Natural killer cell (primary cell): ENCODE measurements around the gene LRRK2. TPM values are rescaled to one million over a fixed set of nuclear protein-coding genes. Genes with fewer than 3 reads are reported as not detected.

Experiments
- ATAC-seq, 3 donors: fragments of 150-1000 bp in 2 of 3; fragments of 200-7000 bp in 1 of 3; cut with Tn5 transposase; 1 replicate in 1 of 3; 2 replicates in 2 of 3; pipeline ENCODE4 v1.10.0; 2021; ENCODE audit warnings: mild to moderate bottlenecking in 2 of 3, moderate library complexity in 2 of 3
- DNase-seq, 2 donors: peaks; one replicate each; pipeline versions ENCODE4 v3.0.0 to v3.0.0-alpha.2; 2013 to 2021; ENCODE audit warnings: mixed read lengths in 1 of 2
- H3K27ac ChIP-seq: one replicate; pipeline ENCODE4 v1.5.1; 2013; ENCODE audit warnings: mild to moderate bottlenecking, low read length
- H3K27me3 ChIP-seq: one replicate; pipeline ENCODE4 v1.6.1; 2013; ENCODE audit warnings: low read length; ENCODE audit not compliant: control insufficient read depth, insufficient read depth
- H3K36me3 ChIP-seq: one replicate; pipeline ENCODE4 v1.6.1; 2013; ENCODE audit warnings: low read length; ENCODE audit not compliant: control insufficient read depth, insufficient read depth
- H3K4me1 ChIP-seq: one replicate; pipeline ENCODE4 v1.6.1; 2013; ENCODE audit warnings: low read length; ENCODE audit not compliant: control insufficient read depth, insufficient read depth
- H3K4me3 ChIP-seq: one replicate; pipeline ENCODE4 v1.5.1; 2013; ENCODE audit warnings: low read length
- H3K9me3 ChIP-seq: one replicate; pipeline ENCODE4 v1.6.1; 2013; ENCODE audit warnings: low read length; ENCODE audit not compliant: control insufficient read depth, insufficient read depth
- H3K27ac Mint-ChIP-seq, 2 donors: one replicate each; pipeline ENCODE4 v1.8.0; 2022; ENCODE audit warnings: mild to moderate bottlenecking in 2 of 2, mixed read lengths in 2 of 2, moderate library complexity in 1 of 2
- H3K27me3 Mint-ChIP-seq, 2 donors: one replicate each; pipeline ENCODE4 v1.8.0; 2022; ENCODE audit warnings: low read depth in 2 of 2, mixed read lengths in 2 of 2
- H3K36me3 Mint-ChIP-seq: one replicate; pipeline ENCODE4 v1.8.0; 2022; ENCODE audit warnings: mixed read lengths
- H3K4me1 Mint-ChIP-seq, 2 donors: one replicate each; pipeline ENCODE4 v1.8.0; 2022; ENCODE audit warnings: mixed read lengths in 2 of 2
- H3K4me3 Mint-ChIP-seq: one replicate; pipeline ENCODE4 v1.8.0; 2022; ENCODE audit warnings: mild to moderate bottlenecking, moderate library complexity, mixed read lengths
- H3K9me3 Mint-ChIP-seq, 2 donors: one replicate each; pipeline ENCODE4 v1.8.0; 2022; ENCODE audit warnings: mixed read lengths in 2 of 2
- WGBS: methylation state at CpG from one replicate; pipeline ENCODE4 v1.1.7; 2013; ENCODE audit warnings: missing lambda C conversion rate; ENCODE audit not compliant: insufficient coverage; 5-methylcytosine and 5-hydroxymethylcytosine counted together
- intact Hi-C: fragments of 100-400 bp; cut with micrococcal nuclease; formaldehyde crosslinking; loops from one replicate; pipeline ENCODE4 v1.14.2; 2022
- total RNA-seq, 4 donors: library from RNA; stranded (reverse); fragments of 120-200 nt in 1 of 4; gene quantifications; one replicate each; pipeline versions ENCODE4 v1.2.3 to v1.2.4, GENCODE V29; 2013 to 2022
- TF ChIP-seq, protein P1 (sequence below): fragments of 200-600 bp; IDR thresholded peaks from one replicate; pipeline ENCODE4 v1.8.0; 2022; ENCODE audit warnings: antibody characterized with exemption

LRRK2 gene
- total RNA-seq, 3 donors from 2014 or later (not counting 1 experiment from before 2014, with no cell fraction given): 1.6 to 6.1 (median 3.3) TPM

- DNase-seq: peak in 1 of 2 donors; percentile 5
- no peaks in the 10 kb centered on the region for H3K9me3 Mint-ChIP-seq
- Histone ChIP-seq H3K9me3 (no peaks in the 10 kb centered on the region), H3K36me3 (no peaks in the 10 kb centered on the region), H3K27ac (peak overlapping the region; percentile 72), H3K4me1 (peaks cover 4% of the 10 kb centered on the region), H3K27me3 (peaks cover 3% of the 10 kb centered on the region), H3K4me3 (peak overlapping the region; percentile 58)
- H3K27me3 Mint-ChIP-seq: peaks cover 13 to 31% of the 10 kb centered on the region in 2 donors
- TF ChIP-seq, protein P1, sequence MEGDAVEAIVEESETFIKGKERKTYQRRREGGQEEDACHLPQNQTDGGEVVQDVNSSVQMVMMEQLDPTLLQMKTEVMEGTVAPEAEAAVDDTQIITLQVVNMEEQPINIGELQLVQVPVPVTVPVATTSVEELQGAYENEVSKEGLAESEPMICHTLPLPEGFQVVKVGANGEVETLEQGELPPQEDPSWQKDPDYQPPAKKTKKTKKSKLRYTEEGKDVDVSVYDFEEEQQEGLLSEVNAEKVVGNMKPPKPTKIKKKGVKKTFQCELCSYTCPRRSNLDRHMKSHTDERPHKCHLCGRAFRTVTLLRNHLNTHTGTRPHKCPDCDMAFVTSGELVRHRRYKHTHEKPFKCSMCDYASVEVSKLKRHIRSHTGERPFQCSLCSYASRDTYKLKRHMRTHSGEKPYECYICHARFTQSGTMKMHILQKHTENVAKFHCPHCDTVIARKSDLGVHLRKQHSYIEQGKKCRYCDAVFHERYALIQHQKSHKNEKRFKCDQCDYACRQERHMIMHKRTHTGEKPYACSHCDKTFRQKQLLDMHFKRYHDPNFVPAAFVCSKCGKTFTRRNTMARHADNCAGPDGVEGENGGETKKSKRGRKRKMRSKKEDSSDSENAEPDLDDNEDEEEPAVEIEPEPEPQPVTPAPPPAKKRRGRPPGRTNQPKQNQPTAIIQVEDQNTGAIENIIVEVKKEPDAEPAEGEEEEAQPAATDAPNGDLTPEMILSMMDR: no peak
- H3K4me3 Mint-ChIP-seq: no peak overlapping the region
- ATAC-seq: no peak
- H3K36me3 Mint-ChIP-seq: no peaks in the 10 kb centered on the region
- peaks cover 16 to 17% of the 10 kb centered on the region in 2 donors for H3K4me1 Mint-ChIP-seq
- intact Hi-C loops: no loop called here
- WGBS: 21% methylated on average over 1 of the region's 1 CpG
- H3K27ac Mint-ChIP-seq: no peak overlapping the region
These were observed 1.3 kb downstream of the LRRK2 start for GRCh38 chr12:40225984-40226602.

DNA sequence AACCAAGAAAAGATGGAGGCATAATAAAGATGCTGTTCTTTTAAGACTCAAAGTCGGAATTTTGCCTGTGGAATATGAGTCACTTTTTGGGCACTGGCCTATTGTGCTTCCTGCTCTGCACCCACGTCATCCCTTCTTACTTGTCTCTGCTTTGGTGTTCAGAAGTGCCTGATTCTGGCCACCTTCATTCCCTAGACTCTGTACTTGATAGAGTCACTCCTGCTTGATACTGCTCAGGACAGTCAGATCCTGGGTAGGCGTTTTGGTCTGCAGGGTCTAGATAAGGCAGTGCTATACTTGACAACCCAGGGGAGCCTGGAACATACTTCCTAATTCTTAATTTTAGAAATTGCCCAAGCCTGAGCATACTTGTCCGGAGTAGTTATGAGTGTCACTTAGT is 1.9 kb downstream of the LRRK2 start:
- Histone ChIP-seq H3K27me3 (peaks cover 3% of the 10 kb centered on the region), H3K9me3 (no peaks in the 10 kb centered on the region), H3K36me3 (no peaks in the 10 kb centered on the region), H3K4me3 (no peak overlapping the region), H3K4me1 (peaks cover 4% of the 10 kb centered on the region), H3K27ac (peak overlapping the region; percentile 30)
- TF ChIP-seq, protein P1: no peak
- Mint-ChIP-seq H3K4me3 (no peak overlapping the region), H3K4me1 (peaks cover 16 to 17% of the 10 kb centered on the region in 2 donors), H3K9me3 (no peaks in the 10 kb centered on the region), H3K36me3 (no peaks in the 10 kb centered on the region), H3K27ac (no peak overlapping the region), H3K27me3 (peaks cover 13 to 31% of the 10 kb centered on the region in 2 donors)
- 68% methylated on average over 3 of the region's 4 CpGs for WGBS
- ATAC-seq (no peak), DNase-seq (no peak)
- intact Hi-C loops: no loop called here

DNA sequence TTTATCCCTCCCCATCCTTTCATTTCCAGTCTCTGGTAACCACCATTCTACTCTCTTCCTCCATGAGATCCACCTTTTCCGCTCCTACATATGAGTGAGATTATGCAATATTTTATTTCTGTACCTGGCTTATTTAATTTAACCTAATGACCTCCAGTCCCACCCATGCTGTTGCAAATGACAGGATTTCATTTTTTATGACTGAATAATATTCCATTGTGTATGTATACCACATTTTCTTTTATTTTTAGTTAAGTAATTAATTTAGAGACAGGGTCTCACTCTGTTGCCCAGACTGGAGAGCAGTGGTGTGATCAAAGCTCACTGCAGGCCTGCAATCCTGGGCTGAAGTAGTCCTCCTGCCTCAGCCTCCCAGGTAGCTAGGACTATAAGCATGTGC is 2.6 kb downstream of the LRRK2 start:
- ATAC-seq: no peak
- Mint-ChIP-seq H3K27ac (no peak overlapping the region), H3K4me1 (peaks cover 16 to 17% of the 10 kb centered on the region in 2 donors), H3K4me3 (no peak overlapping the region), H3K9me3 (no peaks in the 10 kb centered on the region), H3K27me3 (peaks cover 13 to 31% of the 10 kb centered on the region in 2 donors), H3K36me3 (no peaks in the 10 kb centered on the region)
- WGBS: no CpG with 5 or more reads among the region's 1 CpG
- H3K4me3 ChIP-seq: no peak overlapping the region
- intact Hi-C loops: no loop called here
- peaks cover 4% of the 10 kb centered on the region for H3K4me1 ChIP-seq
- no peak overlapping the region for H3K27ac ChIP-seq
- TF ChIP-seq, protein P1: no peak
- no peaks in the 10 kb centered on the region for H3K36me3 ChIP-seq
- DNase-seq: no peak
- H3K27me3 ChIP-seq: peaks cover 3% of the 10 kb centered on the region
- no peaks in the 10 kb centered on the region for H3K9me3 ChIP-seq

DNA sequence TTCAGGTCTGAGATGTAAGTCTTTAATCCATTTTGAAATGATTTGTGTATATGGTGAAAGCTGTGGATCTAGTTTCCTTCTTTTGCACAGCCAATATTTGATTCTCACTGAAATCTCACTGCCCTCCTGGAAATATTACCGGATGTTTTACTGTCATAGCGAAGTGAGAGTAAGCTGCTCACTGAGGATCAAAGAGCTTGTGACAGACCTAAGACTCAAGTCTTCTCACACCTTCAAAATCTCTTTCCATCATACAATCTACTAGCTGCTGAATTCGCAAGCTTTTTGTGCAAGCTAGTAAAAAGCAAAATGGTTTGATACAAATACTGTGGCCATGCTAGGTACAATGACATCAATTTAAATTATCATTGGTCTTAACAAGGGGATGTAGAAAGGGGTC is 3.9 kb downstream of the LRRK2 start:
- H3K36me3 Mint-ChIP-seq: no peaks in the 10 kb centered on the region
- ATAC-seq (no peak), DNase-seq (no peak)
- Histone ChIP-seq H3K27me3 (peaks cover 3% of the 10 kb centered on the region), H3K9me3 (no peaks in the 10 kb centered on the region), H3K27ac (no peak overlapping the region), H3K4me1 (peaks cover 4% of the 10 kb centered on the region), H3K4me3 (no peak overlapping the region), H3K36me3 (no peaks in the 10 kb centered on the region)
- H3K9me3 Mint-ChIP-seq: no peaks in the 10 kb centered on the region
- peaks cover 12 to 14% of the 10 kb centered on the region in 2 donors for H3K4me1 Mint-ChIP-seq
- no peak overlapping the region for H3K27ac Mint-ChIP-seq
- 91% methylated on average over 3 of the region's 3 CpGs for WGBS
- intact Hi-C loops: no loop called here
- no peak overlapping the region for H3K4me3 Mint-ChIP-seq
- TF ChIP-seq, protein P1: no peak
- peaks cover 13 to 26% of the 10 kb centered on the region in 2 donors for H3K27me3 Mint-ChIP-seq
